NCI-H1694 treated with DMSO at 0.1 percent for 48 hours (cell line): Measurements from ENCODE around the gene BTNL2.
"Not testable (repeated sequence)": the region's sequence is repeated elsewhere in the genome, so short reads cannot be mapped to it uniquely, and the experiment has no call there.

Experiments used
- DNase-seq: peaks from one replicate; lab custom pipeline; 2025; lab: John Stamatoyannopoulos, UW

BTNL2 gene, protein sequence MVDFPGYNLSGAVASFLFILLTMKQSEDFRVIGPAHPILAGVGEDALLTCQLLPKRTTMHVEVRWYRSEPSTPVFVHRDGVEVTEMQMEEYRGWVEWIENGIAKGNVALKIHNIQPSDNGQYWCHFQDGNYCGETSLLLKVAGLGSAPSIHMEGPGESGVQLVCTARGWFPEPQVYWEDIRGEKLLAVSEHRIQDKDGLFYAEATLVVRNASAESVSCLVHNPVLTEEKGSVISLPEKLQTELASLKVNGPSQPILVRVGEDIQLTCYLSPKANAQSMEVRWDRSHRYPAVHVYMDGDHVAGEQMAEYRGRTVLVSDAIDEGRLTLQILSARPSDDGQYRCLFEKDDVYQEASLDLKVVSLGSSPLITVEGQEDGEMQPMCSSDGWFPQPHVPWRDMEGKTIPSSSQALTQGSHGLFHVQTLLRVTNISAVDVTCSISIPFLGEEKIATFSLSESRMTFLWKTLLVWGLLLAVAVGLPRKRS

DNA sequence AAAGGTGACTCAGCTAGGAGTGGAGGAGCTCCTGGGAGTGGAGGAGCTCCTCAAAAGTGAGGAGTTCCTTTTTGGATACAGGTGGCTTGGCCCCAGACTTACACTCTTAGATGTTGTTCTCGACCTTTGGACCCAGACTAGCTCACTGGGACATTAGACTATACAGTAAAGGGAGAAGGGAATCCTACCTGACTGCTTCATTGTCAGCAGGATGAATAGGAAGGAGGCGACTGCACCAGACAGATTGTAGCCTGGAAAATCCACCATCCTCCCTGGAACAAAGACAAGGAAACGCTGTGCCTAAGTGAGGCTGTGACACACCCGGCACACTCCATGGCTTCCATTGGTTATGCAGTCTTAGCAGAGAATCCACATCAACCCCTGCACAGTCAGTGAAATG lies at the start of gene BTNL2:
TSS of gene BTNL2 (minus strand) at position 325 of the 400 bp plus-strand sequence. CDS start at position 267, 58 bp downstream.
- no peak for DNase-seq

DNA sequence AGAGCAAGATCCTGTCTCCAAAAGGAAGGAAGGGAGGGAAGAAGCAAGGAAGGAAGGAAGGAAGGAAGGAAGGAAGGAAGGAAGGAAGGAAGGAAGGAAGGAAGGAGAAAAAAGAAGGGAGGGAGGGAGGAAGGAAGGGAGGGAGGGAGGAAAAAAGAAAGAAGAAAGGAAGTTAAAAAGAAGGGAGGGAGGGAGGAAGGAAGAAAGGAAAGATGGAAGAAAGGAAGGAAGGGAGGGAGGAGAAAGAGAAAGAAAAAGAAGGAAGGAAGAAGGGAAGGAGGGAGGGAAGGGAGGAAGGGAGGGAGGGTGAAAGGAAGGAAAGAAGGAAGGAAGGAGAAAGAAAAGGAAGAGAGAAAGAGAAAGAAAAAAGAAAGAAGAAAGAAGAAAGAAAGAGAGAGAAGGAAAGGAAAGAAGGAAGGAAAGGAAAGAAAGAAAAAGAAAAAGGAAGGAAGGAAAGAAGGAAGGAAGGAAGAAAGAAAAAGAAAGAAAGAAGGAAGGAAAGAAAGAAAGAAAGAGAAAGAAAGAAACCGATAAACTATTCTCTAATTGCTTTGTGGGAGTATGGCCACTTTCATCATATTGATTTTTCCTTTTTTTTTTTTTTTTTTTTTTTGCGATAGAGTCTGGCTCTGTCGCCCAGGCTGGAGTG lies 42.2 kb upstream of the BTNL2 start:
- no peak for DNase-seq

DNA sequence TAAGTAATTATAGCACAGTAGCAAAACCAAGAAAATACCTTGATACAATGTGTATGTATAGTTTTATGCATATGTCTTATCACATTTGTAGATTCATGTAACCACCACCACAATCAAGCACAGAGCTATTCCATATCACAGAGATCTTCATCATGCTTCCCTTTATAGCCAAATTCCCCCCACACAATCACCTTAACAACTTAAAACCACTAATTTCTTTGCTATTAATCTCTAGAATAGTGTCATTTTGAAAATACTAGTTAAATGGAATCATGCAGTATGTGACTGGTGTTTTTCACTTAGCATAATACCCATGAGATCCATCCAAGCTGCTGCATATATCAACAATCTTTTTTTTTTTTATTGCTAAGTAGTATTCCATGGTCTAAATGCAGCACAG lies 41.0 kb upstream of the BTNL2 start:
- DNase-seq: no peak

DNA sequence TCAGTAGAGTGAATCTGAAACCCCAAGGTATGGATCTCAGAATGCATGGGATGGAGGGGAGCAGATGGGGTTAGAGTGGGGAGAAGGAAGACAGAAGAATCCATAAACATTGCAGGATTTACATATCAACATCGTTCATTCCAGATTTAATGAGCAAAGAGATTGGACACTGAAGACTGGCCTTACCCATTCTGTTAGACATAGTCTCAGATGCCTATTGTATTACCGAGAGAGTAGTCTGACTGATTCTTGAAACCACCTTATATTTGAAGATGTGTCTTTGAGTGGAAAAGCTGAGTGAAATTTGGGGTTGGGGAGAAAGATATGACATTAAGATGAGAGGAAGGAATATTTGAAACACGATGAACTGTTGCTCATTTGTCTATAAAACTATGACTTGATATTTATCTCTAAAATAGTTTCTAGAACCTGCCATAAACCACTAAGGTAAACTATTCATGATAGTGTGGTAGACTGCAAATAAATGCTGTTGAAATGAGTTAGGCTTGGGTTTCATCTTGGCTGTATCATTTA lies 38.4 kb upstream of the BTNL2 start:
- no peak for DNase-seq

DNA sequence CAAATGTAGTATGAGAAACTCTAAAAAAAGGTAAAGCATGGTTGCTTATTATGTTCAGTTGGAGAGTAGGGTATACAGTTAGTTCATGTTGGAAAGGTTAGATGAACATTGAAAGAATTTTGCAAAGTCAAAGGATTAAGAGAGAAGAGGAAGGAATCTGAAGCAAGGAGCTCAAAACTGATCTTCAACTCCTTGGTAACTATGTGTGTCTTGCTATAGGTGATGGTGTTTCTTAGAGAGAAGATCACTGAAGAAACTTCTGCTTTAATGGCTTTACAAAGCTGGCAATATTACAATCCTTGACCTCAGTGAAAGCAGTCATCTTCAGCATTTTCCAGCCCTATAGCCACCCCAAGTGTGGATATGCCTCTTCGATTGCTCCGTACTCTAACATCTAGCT lies 37.5 kb upstream of the BTNL2 start:
- no peak for DNase-seq

DNA sequence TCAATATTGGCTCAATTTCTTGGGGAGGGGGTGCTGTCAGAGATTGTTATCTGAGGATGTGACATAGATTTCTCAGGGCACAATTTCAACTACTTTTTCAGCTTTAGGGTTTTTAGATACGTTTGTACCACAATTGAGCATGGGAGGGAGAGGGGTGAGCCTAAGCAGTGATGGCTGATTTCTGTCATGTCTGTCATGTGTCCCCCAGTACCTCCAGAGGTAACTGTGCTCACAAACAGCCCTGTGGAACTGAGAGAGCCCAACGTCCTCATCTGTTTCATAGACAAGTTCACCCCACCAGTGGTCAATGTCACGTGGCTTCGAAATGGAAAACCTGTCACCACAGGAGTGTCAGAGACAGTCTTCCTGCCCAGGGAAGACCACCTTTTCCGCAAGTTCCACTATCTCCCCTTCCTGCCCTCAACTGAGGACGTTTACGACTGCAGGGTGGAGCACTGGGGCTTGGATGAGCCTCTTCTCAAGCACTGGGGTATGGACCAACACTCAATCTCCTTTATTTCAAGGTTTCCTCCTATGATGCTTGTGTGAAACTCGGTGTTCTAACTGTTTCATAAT lies 36.1 kb upstream of the BTNL2 start:
- no peak for DNase-seq

DNA sequence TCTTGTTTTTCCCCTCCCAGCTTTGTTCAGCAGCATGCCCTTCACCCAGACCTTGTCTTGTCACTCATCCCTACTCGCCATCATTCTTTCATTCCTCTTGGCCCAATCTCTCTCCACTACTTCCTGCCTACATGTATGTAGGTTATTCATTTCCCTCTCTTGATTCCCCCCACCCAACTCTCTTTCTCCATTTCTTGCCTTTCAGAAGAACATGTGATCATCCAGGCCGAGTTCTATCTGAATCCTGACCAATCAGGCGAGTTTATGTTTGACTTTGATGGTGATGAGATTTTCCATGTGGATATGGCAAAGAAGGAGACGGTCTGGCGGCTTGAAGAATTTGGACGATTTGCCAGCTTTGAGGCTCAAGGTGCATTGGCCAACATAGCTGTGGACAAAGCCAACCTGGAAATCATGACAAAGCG lies 35.3 kb upstream of the BTNL2 start:
- no peak for DNase-seq

DNA sequence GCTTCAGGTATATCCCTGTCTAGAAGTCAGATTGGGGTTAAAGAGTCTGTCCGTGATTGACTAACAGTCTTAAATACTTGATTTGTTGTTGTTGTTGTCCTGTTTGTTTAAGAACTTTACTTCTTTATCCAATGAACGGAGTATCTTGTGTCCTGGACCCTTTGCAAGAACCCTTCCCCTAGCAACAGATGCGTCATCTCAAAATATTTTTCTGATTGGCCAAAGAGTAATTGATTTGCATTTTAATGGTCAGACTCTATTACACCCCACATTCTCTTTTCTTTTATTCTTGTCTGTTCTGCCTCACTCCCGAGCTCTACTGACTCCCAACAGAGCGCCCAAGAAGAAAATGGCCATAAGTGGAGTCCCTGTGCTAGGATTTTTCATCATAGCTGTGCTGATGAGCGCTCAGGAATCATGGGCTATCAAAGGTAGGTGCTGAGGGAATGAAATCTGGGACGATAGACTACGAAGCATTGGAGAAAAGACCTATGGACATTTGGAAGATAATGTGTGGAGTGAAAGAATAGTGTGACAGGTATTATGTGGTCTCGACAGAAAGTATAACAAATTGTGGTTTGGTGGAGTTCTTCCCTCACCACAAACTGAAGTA lies 32.7 kb upstream of the BTNL2 start, which contains the start of gene HLA-DRA:
TSS of gene HLA-DRA (plus strand) at position 286 of the 613 bp plus-strand sequence. CDS start at position 350, 64 bp downstream.
- peak; percentile 12 for DNase-seq

DNA sequence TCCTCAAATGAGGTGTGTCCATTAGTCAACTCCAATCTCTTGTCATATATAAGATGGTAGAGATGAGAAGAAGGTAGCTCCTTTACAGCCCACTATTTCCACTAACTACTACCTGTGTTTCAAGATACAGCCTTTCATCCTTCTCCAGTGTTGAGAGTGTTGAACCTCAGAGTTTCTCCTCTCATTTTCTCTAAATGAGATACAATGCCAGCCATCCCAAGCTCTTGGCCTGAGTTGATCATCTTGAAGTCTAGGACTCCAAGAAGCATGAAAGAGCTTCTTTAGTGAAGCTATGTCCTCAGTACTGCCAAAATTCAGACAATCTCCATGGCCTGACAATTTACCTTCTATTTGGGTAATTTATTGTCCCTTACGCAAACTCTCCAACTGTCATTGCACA lies 32.2 kb upstream of the BTNL2 start:
- no peak for DNase-seq

DNA sequence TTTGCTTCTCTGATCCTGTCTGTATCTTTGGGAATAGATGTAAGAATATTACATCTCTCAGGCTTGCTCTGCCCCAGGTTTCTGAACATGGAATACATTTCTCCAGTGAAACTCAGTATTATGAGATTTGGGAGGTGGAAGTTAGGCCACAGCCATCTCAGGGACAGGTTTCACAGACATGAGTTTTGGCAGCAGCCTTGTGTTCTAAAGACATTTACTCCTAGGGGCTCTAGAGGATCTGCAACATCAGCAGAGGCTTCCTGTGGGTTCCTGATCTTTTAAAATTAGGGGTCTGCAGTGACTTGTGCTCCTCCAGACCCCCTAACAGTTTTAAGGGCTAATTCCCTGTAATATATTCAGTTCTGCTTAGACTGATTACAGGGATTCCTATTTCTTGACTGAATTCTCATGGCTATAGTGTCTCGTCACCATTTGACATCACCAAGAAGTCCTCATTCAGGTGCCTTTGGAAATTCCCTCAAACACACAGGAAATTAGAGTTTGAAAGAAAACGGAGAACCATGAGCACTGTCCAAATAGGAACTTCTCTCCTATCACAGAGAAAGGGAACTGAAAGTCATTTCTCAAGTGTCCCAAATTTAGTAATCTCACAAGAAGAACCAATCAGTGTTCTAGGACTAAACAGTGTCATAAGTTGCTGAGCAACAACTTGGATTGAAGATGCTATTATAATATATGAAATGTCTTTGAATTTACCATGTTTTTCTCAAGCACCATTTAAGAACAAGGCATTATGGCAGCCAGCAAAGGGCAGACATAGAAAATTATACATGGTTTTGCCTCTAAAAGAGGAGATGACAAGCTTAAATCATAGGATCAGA lies 30.2 kb upstream of the BTNL2 start:
- no peak for DNase-seq

DNA sequence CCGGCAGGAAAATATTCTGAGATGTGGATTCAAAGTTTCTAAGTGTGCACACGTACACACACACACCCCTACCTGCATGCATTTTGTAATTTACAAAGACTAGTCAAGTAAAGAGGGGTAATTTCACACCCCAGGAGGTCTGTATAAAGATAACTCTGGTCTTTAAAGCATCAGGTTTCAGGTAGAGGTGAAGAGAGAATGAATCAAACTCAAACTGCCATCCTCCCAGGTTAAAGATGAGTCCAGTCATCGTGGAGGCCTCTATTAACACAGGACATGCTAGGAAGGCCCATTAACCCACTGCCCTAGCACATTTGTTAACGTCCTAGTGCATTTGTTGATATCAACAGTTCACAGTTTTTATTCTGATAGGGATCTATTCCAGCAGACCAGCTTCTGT lies 29.2 kb upstream of the BTNL2 start:
- DNase-seq: no peak

DNA sequence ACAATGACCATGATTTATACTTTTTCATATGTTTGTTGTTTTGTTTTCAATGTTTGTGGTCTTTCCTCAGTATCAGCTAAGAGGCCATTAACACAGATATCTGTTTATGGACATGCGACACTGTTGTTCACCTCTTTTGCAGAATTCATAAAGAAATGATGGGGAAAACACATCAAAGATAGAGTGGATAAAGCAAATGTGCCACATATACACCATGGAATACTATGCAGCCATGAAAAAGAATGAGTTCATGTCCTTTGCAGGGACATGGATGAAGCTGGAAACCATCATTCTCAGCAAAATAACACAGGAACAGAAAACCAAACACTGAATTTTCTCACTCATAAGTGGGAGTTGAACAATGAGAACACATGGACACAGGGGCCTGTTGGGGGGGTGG lies 27.0 kb upstream of the BTNL2 start:
- DNase-seq: not testable (repeated sequence)

DNA sequence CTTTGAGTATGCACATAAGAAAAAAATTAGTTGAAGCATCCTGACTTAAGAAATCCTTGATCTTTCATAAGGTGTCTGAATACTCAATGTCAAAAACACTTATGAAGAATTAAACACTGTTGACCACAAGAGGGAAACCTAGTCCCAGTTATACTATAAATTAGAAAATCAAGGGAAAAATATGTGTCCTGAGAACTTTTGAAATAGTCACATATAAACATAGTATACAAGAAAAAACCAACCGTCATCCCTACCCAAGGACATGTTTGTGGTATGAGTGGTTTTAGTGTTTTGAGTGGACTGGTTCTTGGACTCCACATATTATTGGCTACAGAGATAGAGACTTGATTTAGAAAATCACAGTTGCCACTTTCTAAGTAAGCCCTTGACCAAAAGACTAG lies 25.1 kb upstream of the BTNL2 start:
- DNase-seq: peak; percentile 0

DNA sequence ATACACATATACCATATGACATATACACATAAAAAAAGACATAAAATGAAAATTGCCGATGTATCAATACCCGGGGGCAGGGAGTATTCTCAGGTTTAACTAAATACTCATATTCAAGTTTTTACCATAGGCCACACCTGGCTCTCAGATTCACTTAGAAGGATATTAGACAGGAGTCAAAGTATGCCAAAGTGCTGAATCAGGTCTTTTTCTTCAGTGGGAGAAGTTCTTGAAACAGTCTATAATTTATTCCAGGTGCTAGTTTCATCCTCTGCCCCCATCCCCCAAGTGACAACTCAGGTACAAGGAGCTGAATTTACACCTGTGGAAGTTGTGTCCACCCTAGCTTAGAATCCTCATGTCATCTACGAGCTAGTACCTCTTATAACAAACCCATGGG lies 24.2 kb upstream of the BTNL2 start:
- no peak for DNase-seq

DNA sequence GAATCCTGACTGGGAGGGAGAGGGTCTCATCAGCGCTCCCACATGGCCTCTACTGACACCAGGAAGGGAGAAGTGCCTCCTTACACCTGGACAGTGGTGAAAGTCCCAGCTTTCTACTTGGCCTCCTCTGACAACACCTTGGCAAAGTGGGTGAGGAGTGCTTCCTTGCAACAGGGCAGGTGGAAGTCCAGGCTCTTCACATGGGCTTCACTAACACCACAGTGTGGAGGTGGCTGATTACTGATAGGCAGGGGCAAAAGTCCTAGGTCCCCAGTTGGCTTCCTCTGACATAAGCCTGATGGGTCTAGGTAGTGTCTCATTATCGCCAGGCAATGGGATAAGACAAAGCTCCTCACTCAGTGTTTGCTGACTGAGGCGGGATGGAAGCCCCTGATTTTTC lies 23.2 kb upstream of the BTNL2 start:
- no peak for DNase-seq

DNA sequence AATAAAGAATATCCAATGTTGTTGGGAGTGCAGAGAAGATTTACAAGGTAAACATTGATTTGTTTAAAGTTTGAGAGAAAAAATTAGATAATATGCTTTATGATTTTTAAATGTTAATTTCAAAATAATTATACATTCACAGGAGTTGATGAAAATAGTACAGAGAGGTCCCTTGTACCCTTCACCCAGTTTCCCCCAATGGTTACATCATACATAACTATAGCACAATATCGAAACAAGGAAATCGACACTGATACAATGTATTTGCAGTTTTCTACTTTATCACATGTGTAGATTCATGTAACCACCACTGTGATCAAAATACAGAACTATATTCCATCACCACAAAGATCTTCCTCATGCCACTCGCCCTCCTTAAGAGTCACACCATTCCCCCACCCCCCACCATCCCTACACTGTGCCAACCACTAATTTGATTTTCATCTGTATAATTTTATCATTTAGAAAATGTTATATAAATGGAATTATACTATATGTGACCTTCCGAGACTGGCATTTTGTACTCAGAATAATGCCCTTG lies 21.0 kb upstream of the BTNL2 start:
- DNase-seq: no peak

DNA sequence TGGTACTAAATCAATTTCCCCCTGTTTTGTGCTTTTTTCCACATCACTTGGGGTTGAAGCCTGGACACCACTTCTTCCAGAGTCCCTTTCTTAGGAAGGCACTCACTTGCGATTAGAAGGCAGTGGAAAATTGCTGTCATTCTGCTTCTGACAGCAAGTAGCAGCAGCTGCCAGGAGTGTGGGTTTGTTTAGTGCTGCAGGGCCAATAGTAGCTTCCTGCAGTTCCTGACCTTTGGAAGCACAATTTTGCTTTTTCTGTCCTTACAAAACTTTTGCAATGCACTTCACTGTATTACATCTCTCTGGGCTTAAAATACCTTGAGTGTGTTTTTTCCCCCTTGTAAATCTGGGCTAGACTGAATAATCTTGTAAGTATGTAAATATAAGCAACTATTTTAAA lies 20.2 kb upstream of the BTNL2 start:
- no peak for DNase-seq

DNA sequence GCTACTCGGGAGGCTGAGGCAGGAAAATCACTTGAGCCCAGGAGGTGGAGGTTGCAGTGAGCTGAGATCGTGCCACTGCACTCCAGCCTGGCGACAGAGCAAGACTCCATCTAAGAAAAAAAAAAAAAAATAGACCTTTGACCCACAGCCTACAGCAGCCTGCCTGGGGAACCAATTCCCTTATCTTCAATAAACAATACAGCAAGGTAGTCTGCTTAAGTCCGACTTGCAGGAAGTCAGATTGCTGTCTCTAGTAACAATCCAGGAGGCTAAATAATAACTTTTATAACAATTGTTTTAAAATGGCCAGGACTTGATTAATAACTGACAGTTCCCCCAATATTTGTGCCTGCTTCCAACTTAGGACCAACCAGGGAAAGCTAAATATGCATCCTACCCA lies 19.4 kb upstream of the BTNL2 start:
- DNase-seq: no peak

DNA sequence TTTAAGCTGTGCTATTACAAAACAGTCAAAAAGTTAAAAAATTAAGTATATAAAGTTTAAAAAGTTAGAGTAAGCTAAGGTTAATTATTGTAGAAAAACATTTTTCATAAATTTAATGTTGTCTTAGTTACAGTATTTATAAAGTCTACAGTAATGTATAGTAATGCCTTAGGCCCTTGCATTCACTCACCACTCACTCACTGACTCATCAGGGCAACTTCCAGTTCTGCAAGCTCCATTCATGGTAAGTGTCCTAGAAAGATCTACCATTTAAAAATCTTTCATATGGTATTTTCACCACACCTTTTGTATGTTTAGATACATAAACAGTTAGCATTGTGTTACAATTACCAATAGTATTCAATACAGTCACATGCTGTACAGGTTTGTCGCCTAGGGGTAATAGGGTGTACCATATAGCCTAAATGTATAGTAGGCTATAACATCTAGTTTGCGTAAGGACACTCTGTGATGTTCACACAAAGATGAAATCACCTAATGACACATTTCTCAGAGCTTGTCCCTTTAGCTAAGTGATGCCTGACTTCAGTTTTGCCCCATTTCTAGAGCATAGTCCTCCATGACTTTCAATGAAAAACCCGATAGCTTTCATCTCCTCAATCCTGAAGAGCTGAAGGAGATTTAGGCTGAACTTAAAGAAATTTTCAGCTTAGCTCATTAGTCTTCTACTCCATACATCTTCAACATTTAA lies 17.8 kb upstream of the BTNL2 start:
- no peak for DNase-seq

DNA sequence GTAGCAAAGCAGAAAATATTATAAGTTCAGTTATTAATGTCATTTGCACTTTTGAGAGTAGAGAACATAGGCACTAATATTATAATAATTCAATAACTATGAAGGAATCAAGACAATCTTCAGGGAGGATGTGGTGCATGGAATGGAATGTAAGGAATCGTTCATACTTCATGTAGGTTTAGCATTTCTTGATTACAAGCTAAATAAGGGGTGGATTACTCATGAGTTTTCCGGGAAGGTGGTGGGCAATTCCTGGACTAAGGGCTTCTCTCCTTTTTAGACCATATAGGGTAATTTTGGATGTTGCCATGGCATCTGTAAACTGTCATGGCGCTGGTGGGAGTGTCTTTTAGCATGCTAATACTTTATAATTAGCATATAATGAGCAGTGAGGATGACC lies 9.1 kb upstream of the BTNL2 start:
- no peak for DNase-seq
